HepG2 (cell line): Measurements from ENCODE around the gene REEP2. TPM values are rescaled to one million over a fixed set of nuclear protein-coding genes. Genes with fewer than 3 reads are reported as not detected.

ENCODE experiments used
- ATF3 ChIP-seq: sonication (generic); formaldehyde crosslinking; IDR thresholded peaks from 2 replicates; pipeline ENCODE4 v1.4.0; 2020; ENCODE audit warnings: missing genetic modification reagents
- BHLHE40 ChIP-seq: IDR thresholded peaks from 2 replicates; pipeline ENCODE4 v1.6.1; 2011; ENCODE audit warnings: low read length, improper control_type of control experiment
- CREBL2 ChIP-seq: sonication (generic); formaldehyde crosslinking; IDR thresholded peaks from 2 replicates; pipeline ENCODE4 v1.8.1; 2023; ENCODE audit warnings: missing genetic modification reagents, mild to moderate bottlenecking, borderline replicate concordance
- GABPA ChIP-seq, 2 experiments: IDR thresholded peaks; 2 replicates each; pipeline ENCODE4 v1.6.1; 2011 to 2016; ENCODE audit warnings: low read depth in 2 of 2, low read length in 1 of 2, missing biosample characterization in 1 of 2, missing genetic modification characterization in 1 of 2
- JUN ChIP-seq: sonication (generic); formaldehyde crosslinking; IDR thresholded peaks from 2 replicates; pipeline ENCODE4 v1.4.0; 2020; ENCODE audit warnings: mild to moderate bottlenecking, missing genetic modification reagents
- KAT8 ChIP-seq: IDR thresholded peaks from 2 replicates; pipeline ENCODE4 v1.6.1; 2016; ENCODE audit warnings: missing genetic modification reagents, missing compliant biosample characterization
- KLF12 ChIP-seq: sonication (generic); formaldehyde crosslinking; IDR thresholded peaks from 2 replicates; pipeline ENCODE4 v1.4.0; 2020; ENCODE audit warnings: missing genetic modification reagents, borderline replicate concordance
- KLF15 ChIP-seq: sonication (generic); formaldehyde crosslinking; IDR thresholded peaks from 2 replicates; pipeline ENCODE4 v1.8.1; 2023; ENCODE audit warnings: borderline replicate concordance, mild to moderate bottlenecking, inconsistent platforms, missing genetic modification reagents, mixed read lengths
- MEIS1 ChIP-seq: sonication (generic); formaldehyde crosslinking; IDR thresholded peaks from 2 replicates; pipeline ENCODE4 v1.9.0; 2021; ENCODE audit warnings: mild to moderate bottlenecking, missing genetic modification reagents, moderate library complexity, borderline replicate concordance
- MLX ChIP-seq: IDR thresholded peaks from 2 replicates; pipeline ENCODE4 v1.6.1; 2016
- NR2C2 ChIP-seq: sonication (generic); formaldehyde crosslinking; IDR thresholded peaks from 2 replicates; pipeline ENCODE4 v1.4.0; 2020; ENCODE audit warnings: missing genetic modification reagents, mild to moderate bottlenecking, moderate library complexity, borderline replicate concordance
- PREB ChIP-seq: sonication (generic); formaldehyde crosslinking; IDR thresholded peaks from 2 replicates; pipeline ENCODE4 v1.4.0; 2020; ENCODE audit warnings: missing genetic modification reagents
- RFXAP ChIP-seq: sonication (generic); formaldehyde crosslinking; IDR thresholded peaks from 2 replicates; pipeline ENCODE4 v1.4.0; 2020; ENCODE audit warnings: missing genetic modification reagents, borderline replicate concordance
- SKI ChIP-seq: fragments of 450-650 bp; IDR thresholded peaks from one replicate; pipeline ENCODE4 v1.6.1; 2018; ENCODE audit warnings: mild to moderate bottlenecking; ENCODE audit not compliant: partially characterized antibody
- TCF7 ChIP-seq: sonication (generic); IDR thresholded peaks from 2 replicates; pipeline ENCODE4 v1.6.1; 2016; ENCODE audit warnings: antibody characterized with exemption, low read depth
- TCF7L2 ChIP-seq: IDR thresholded peaks from 2 replicates; pipeline ENCODE4 v1.6.1; 2011; ENCODE audit warnings: mild to moderate bottlenecking, low read depth, low read length, moderate library complexity
- TMF1 ChIP-seq: sonication (generic); formaldehyde crosslinking; IDR thresholded peaks from 2 replicates; pipeline ENCODE4 v1.8.1; 2022; ENCODE audit warnings: low read depth, missing genetic modification reagents
- ZGPAT ChIP-seq: IDR thresholded peaks from 2 replicates; pipeline ENCODE4 v1.6.1; 2016; ENCODE audit warnings: mild to moderate bottlenecking
- ZNF136 ChIP-seq: sonication (generic); formaldehyde crosslinking; IDR thresholded peaks from 2 replicates; pipeline ENCODE4 v1.8.1; 2022; ENCODE audit warnings: low read depth, mild to moderate bottlenecking, moderate library complexity, missing genetic modification reagents
- ZNF331 ChIP-seq: sonication (generic); formaldehyde crosslinking; IDR thresholded peaks from 2 replicates; pipeline ENCODE4 v1.4.0; 2020; ENCODE audit warnings: missing genetic modification reagents
- ZNF33B ChIP-seq: sonication (generic); formaldehyde crosslinking; IDR thresholded peaks from 2 replicates; pipeline ENCODE4 v1.5.1; 2020; ENCODE audit warnings: mild to moderate bottlenecking, missing genetic modification reagents
- ZNF547 ChIP-seq: sonication (generic); formaldehyde crosslinking; IDR thresholded peaks from 2 replicates; pipeline ENCODE4 v1.5.1; 2020; ENCODE audit warnings: mild to moderate bottlenecking, missing genetic modification reagents
- ZNF567 ChIP-seq: sonication (generic); formaldehyde crosslinking; IDR thresholded peaks from 2 replicates; pipeline ENCODE4 v1.8.1; 2023; ENCODE audit warnings: mild to moderate bottlenecking, missing genetic modification reagents, borderline replicate concordance
- ZNF580 ChIP-seq: IDR thresholded peaks from 2 replicates; pipeline ENCODE4 v1.6.1; 2016; ENCODE audit warnings: low read depth, borderline replicate concordance
- ZNF644 ChIP-seq: IDR thresholded peaks from 2 replicates; pipeline ENCODE4 v1.6.1; 2016; ENCODE audit warnings: low read depth
- ZNF883 ChIP-seq: sonication (generic); formaldehyde crosslinking; IDR thresholded peaks from 2 replicates; pipeline ENCODE4 v1.5.1; 2020; ENCODE audit warnings: mild to moderate bottlenecking, missing genetic modification reagents; ENCODE audit errors: not compliant biosample characterization
- ZNF891 ChIP-seq: sonication (generic); formaldehyde crosslinking; IDR thresholded peaks from 2 replicates; pipeline ENCODE4 v1.5.0; 2020; ENCODE audit warnings: mild to moderate bottlenecking, missing genetic modification reagents
- polyA plus RNA-seq, 8 experiments: library from polyadenylated mRNA; depleted of rRNA in 3 of 8; stranded (reverse) in 7 of 8; unstranded in 1 of 8; fragments of >200 nt; fragmentation: Illumina TruSeq in 4 of 8; extraction: Trizol in 4 of 8; gene quantifications; 2 replicates each; pipeline versions ENCODE4 v1.2.1 to v1.2.3, GENCODE V29; 2011 to 2016; ENCODE audit warnings: low read depth in 4 of 8, missing spikeins in 1 of 8, mixed read lengths in 1 of 8; ENCODE audit not compliant: insufficient read depth in 1 of 8
- total RNA-seq, 5 experiments: library from RNA; depleted of rRNA; stranded (reverse); fragments of >200 nt; fragmentation: Illumina TruSeq; extraction: Trizol; gene quantifications; 2 replicates each; pipeline ENCODE4 v1.2.3, GENCODE V29; 2016; ENCODE audit warnings: low read depth in 1 of 5

Gene REEP2
- total and polyA plus RNA-seq, 2 of the 13 experiments (the other 11 are each of a cell fraction or from before 2014, with no cell fraction given) = 5.3 to 7.8 TPM

GRCh38 chr5:138440159-138441073, 1.6 kb downstream of the REEP2 start (continued):
- TF ChIP-seq NR2C2 (CRISPR knock-in tag) = peak; percentile 62; the same call in 1 of the 2 replicates
- no peak for TF ChIP-seq ZNF136 (CRISPR knock-in tag)
- no peak for TF ChIP-seq ZGPAT (CRISPR knock-in tag)
- TF ChIP-seq ZNF644 (CRISPR knock-in tag) = peak; percentile 41; the same call in 1 of the 2 replicates
- TF ChIP-seq ZNF547 (CRISPR knock-in tag) = 0 out of 2 replicates have a peak, but pooled peaks have one; percentile 65
- TF ChIP-seq ZNF891 (CRISPR knock-in tag) = peak; percentile 77
- TF ChIP-seq MEIS1 (CRISPR knock-in tag) = no peak
- no peak for TF ChIP-seq PREB (CRISPR knock-in tag)
- no peak for TF ChIP-seq KLF15 (CRISPR knock-in tag)
- TF ChIP-seq ATF3 (CRISPR knock-in tag) = no peak
- TF ChIP-seq CREBL2 (CRISPR knock-in tag) = 0 out of 2 replicates have a peak, but pooled peaks have one; percentile 75
- no peak for TF ChIP-seq KLF12 (CRISPR knock-in tag)
- no peak for TF ChIP-seq TCF7
- TF ChIP-seq TMF1 = no peak
- no peak for TF ChIP-seq KAT8 (CRISPR knock-in tag)
- TF ChIP-seq ZNF567 = no peak
- no peak for TF ChIP-seq TCF7L2
- TF ChIP-seq ZNF580 (CRISPR knock-in tag) = no peak
- no peak for TF ChIP-seq MLX (CRISPR knock-in tag)
- no peak for TF ChIP-seq ZNF331 (CRISPR knock-in tag)
- no peak for TF ChIP-seq SKI
- no peak for TF ChIP-seq JUN
- TF ChIP-seq RFXAP (CRISPR knock-in tag) = no peak
- no peak for TF ChIP-seq GABPA (IDR thresholded peaks at IDR 0.05; ENCODE audit: low read depth, low read length)
- no peak for TF ChIP-seq GABPA (CRISPR knock-in tag; IDR thresholded peaks at IDR 0.05; ENCODE audit: low read depth)
- 0 out of 2 replicates have a peak, but pooled peaks have one; percentile 49 for TF ChIP-seq ZNF33B
- no peak for TF ChIP-seq BHLHE40
- peak; percentile 52 for TF ChIP-seq ZNF883 (CRISPR knock-in tag)
